Measurements from ENCODE around the gene STT3B. TPM values are rescaled to one million over a fixed set of nuclear protein-coding genes. Genes with fewer than 3 reads are reported as not detected.
A peak's percentile ranks its signal among the peaks of the same experiment; 100 is the strongest.

The STT3B gene
- total RNA-seq, 3 donors from 2014 or later = 86.0 to 118 (median 94.3) TPM

- no peaks in the 10 kb centered on the region for H3K36me3 ChIP-seq (ENCODE audit: low read depth)
- TF ChIP-seq, protein P1, sequence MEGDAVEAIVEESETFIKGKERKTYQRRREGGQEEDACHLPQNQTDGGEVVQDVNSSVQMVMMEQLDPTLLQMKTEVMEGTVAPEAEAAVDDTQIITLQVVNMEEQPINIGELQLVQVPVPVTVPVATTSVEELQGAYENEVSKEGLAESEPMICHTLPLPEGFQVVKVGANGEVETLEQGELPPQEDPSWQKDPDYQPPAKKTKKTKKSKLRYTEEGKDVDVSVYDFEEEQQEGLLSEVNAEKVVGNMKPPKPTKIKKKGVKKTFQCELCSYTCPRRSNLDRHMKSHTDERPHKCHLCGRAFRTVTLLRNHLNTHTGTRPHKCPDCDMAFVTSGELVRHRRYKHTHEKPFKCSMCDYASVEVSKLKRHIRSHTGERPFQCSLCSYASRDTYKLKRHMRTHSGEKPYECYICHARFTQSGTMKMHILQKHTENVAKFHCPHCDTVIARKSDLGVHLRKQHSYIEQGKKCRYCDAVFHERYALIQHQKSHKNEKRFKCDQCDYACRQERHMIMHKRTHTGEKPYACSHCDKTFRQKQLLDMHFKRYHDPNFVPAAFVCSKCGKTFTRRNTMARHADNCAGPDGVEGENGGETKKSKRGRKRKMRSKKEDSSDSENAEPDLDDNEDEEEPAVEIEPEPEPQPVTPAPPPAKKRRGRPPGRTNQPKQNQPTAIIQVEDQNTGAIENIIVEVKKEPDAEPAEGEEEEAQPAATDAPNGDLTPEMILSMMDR (IDR thresholded peaks at IDR 0.05) = no peak
- intact Hi-C loops (cut with DNase I, micrococcal nuclease) = no loop called here
- H3K4me1 ChIP-seq (ENCODE audit: low read depth) = no peaks in the 10 kb centered on the region
- peak; percentile 82 for ATAC-seq
- DNase-seq = no peak
- no peak overlapping the region for H3K4me3 ChIP-seq
- no peaks in the 10 kb centered on the region for H3K9me3 ChIP-seq
Observed at GRCh38 chr3:31522152-31522551, 10.6 kb upstream of the STT3B start.

DNA sequence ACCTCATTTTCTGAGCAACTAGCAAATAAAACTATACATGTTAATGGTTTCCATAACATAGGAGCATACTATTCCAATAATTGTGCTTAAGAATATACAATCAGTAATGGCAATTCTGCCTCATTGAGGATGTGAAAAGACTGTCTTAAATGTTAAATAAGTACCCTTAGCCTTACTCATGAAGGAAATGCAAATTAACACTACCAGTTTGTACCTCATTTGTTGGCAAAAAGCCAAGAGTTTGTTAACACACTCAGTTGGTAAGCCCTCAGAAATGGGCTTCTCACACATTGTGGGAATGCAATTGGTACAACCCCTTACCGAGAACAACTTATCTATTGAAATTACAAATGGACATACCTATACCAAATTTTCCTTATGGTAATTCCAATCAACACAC, 9.2 kb upstream of the STT3B start:
- H3K4me1 ChIP-seq (ENCODE audit: low read depth) = no peaks in the 10 kb centered on the region
- no peak for DNase-seq
- H3K36me3 ChIP-seq (ENCODE audit: low read depth) = no peaks in the 10 kb centered on the region
- TF ChIP-seq, protein P1 (IDR thresholded peaks at IDR 0.05) = no peak
- no peak for ATAC-seq
- H3K4me3 ChIP-seq = no peak overlapping the region
- H3K9me3 ChIP-seq = no peaks in the 10 kb centered on the region
- intact Hi-C loops (cut with DNase I, micrococcal nuclease) = no loop called here

DNA sequence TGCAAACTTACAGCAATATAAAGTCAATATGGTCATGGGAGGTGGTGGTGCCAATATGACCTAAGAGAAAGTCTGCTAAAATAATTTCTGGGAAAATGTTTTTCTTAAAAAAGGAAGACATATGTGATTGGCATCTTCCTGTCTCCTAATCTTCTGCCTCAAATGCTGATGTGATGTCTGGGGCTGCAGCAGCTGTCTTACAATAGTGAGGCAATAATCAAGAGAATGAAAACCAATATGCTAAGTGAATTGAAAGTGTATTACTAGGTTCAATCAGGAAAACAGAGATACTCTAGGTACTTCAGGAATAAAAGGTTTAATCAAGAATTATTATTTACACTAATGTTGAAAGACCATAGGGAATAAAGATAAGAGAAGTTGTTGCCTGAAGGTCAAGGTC, 7.2 kb upstream of the STT3B start:
- ATAC-seq (no peak), DNase-seq (no peak)
- intact Hi-C loops (cut with DNase I, micrococcal nuclease) = no loop called here
- Histone ChIP-seq H3K9me3 (no peaks in the 10 kb centered on the region), H3K36me3 (ENCODE audit: low read depth) (no peaks in the 10 kb centered on the region), H3K4me3 (no peak overlapping the region), H3K4me1 (ENCODE audit: low read depth) (no peaks in the 10 kb centered on the region)
- TF ChIP-seq, protein P1 (IDR thresholded peaks at IDR 0.05) = no peak

DNA sequence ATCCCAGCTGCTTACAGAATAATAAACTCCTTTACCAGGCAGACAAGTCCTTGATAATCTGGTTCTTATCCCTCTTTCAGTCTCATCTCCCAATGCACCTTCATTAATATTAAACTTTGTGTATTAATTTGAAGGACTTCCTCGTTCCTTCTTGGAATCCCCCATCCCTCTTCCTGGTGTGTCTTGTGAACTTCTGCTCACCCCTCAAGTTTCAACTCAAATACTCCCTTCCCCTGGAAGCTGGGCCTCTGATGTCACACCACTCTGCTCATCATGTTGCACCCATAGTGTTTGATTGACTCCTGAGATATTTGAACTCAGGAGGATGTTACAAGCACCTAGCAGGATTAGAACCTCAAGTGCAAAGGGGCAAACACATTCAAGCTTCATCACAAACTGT, 3.3 kb upstream of the STT3B start:
- H3K4me3 ChIP-seq = no peak overlapping the region
- no peaks in the 10 kb centered on the region for H3K36me3 ChIP-seq (ENCODE audit: low read depth)
- no peak for ATAC-seq
- peaks cover 9% of the 10 kb centered on the region for H3K4me1 ChIP-seq (ENCODE audit: low read depth)
- intact Hi-C loops (cut with DNase I, micrococcal nuclease) = no loop called here
- no peaks in the 10 kb centered on the region for H3K9me3 ChIP-seq
- DNase-seq = no peak
- TF ChIP-seq, protein P1 (IDR thresholded peaks at IDR 0.05) = no peak

- intact Hi-C loops (cut with DNase I, micrococcal nuclease) = no loop called here
- ATAC-seq (no peak), DNase-seq (no peak)
- Histone ChIP-seq H3K36me3 (ENCODE audit: low read depth) (no peaks in the 10 kb centered on the region), H3K4me3 (no peak overlapping the region), H3K9me3 (no peaks in the 10 kb centered on the region), H3K4me1 (ENCODE audit: low read depth) (peaks cover 18% of the 10 kb centered on the region)
- TF ChIP-seq, protein P1 (IDR thresholded peaks at IDR 0.05) = no peak
Observed at GRCh38 chr3:31530039-31530959, 2.4 kb upstream of the STT3B start.

Data from mucosa of descending colon (tissue), 3 donors.